GM12872 (cell line): ENCODE results near the gene ST6GALNAC5.

ENCODE experiments used
- CTCF ChIP-seq: IDR thresholded peaks from 3 replicates; pipeline ENCODE4 v1.5.1; 2011; ENCODE audit warnings: low read depth, mild to moderate bottlenecking, low read length, moderate library complexity; ENCODE audit not compliant: insufficient read depth

Gene ST6GALNAC5

GRCh38 chr1:77089756-77090155 is 222.5 kb downstream of the ST6GALNAC5 start:
- no peak for TF ChIP-seq CTCF

GRCh38 chr1:77095236-77095635 is 228.0 kb downstream of the ST6GALNAC5 start:
- no peak for TF ChIP-seq CTCF

GRCh38 chr1:77096496-77097255 is 229.4 kb downstream of the ST6GALNAC5 start:
- no peak for TF ChIP-seq CTCF

- no peak for TF ChIP-seq CTCF
Observed at GRCh38 chr1:77100875-77101274, 233.6 kb downstream of the ST6GALNAC5 start.

- TF ChIP-seq CTCF, result no peak
Observed at GRCh38 chr1:77103486-77103885, 236.2 kb downstream of the ST6GALNAC5 start.

GRCh38 chr1:77104672-77105071 is 237.4 kb downstream of the ST6GALNAC5 start:
- no peak for TF ChIP-seq CTCF
